Effector memory CD8-positive, alpha-beta T cell (primary cell): ENCODE data around the gene CFAP46.
"Not testable (repeated sequence)": the region's sequence is repeated elsewhere in the genome, so short reads cannot be mapped to it uniquely, and the experiment has no call there.

Source experiments
- ATAC-seq: fragments of 150-1000 bp; cut with Tn5 transposase; replicated peaks from 2 replicates; pipeline ENCODE4 v1.10.0; 2021; ENCODE audit warnings: mild to moderate bottlenecking, moderate library complexity
- DNase-seq, 3 experiments: peaks; one replicate each; pipeline ENCODE4 v3.0.0; 2021
- H3K27ac Mint-ChIP-seq, 2 donors: one replicate each; pipeline ENCODE4 v1.8.0; 2022; ENCODE audit warnings: mild to moderate bottlenecking in 2 of 2, mixed read lengths in 2 of 2, moderate library complexity in 2 of 2
- H3K27me3 Mint-ChIP-seq, 2 donors: one replicate each; pipeline ENCODE4 v1.8.0; 2022; ENCODE audit warnings: mixed read lengths in 2 of 2
- H3K36me3 Mint-ChIP-seq: one replicate; pipeline ENCODE4 v1.8.0; 2022; ENCODE audit warnings: mild to moderate bottlenecking, moderate library complexity, mixed read lengths; ENCODE audit not compliant: insufficient read depth
- H3K4me1 Mint-ChIP-seq, 2 donors: one replicate each; pipeline ENCODE4 v1.8.0; 2022; ENCODE audit warnings: low read depth in 2 of 2, mixed read lengths in 2 of 2
- H3K4me3 Mint-ChIP-seq, 2 donors: one replicate each; pipeline ENCODE4 v1.8.0; 2022; ENCODE audit warnings: mild to moderate bottlenecking in 2 of 2, mixed read lengths in 2 of 2, moderate library complexity in 2 of 2
- H3K9me3 Mint-ChIP-seq, 2 donors: one replicate each; pipeline ENCODE4 v1.8.0; 2022; ENCODE audit warnings: mixed read lengths in 2 of 2

Gene CFAP46

DNA sequence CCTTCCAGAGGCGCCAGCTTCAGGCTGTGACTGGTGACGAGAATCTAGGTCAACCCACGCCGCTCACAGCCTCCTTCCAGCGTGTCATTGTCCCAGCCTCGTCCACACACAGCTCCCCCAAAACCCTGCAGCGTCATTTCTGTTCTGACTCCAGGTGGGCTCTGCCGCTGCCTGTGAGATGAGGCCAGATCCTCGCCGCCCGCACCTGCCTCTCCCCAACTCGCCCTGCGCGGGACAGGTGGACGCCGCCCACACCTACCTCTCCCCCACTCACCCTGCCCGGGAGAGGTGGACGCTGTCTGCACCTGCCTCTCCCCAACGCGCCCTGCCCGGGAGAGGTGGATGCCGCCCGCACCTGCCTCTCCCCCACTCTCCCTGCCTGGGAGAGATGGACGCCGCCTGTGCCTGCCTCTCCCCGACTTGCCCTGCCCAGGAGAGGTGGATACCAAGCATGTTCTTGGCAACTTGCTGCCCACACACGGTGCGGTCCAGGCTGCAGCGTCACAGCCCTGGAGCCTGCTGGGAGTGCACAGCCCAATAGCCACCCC, 32.0 kb upstream of the CFAP46 start:
- ATAC-seq (no peak), DNase-seq (no peak)
- Mint-ChIP-seq H3K27ac (no peak overlapping the region), H3K4me3 (no peak overlapping the region), H3K4me1 (no peaks in the 10 kb centered on the region), H3K9me3 (no peaks in the 10 kb centered on the region), H3K27me3 (peaks cover 24 to 83% of the 10 kb centered on the region in 2 donors), H3K36me3 (no peaks in the 10 kb centered on the region)

DNA sequence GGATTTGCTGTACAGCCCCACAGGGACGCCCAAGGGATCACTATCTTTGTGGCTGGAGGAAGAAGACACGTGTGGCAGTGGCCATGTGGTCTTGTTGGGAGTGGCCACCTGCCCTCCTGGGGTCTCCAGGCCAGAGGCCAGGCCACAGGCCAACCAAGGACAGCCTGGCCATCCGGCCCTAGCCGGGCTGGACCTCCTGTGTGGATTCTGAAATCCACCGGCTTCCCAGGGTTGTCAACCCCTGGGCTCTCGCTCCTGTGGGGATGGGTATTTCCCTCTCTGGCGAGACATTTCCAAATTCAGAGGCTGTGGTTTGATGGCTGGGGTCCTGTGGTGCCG, 31.5 kb upstream of the CFAP46 start:
- H3K4me3 Mint-ChIP-seq: no peak overlapping the region
- H3K4me1 Mint-ChIP-seq: no peaks in the 10 kb centered on the region
- no peak for ATAC-seq
- no peak overlapping the region for H3K27ac Mint-ChIP-seq
- peaks cover 24 to 83% of the 10 kb centered on the region in 2 donors for H3K27me3 Mint-ChIP-seq
- no peaks in the 10 kb centered on the region for H3K9me3 Mint-ChIP-seq
- no peaks in the 10 kb centered on the region for H3K36me3 Mint-ChIP-seq
- DNase-seq: no peak

DNA sequence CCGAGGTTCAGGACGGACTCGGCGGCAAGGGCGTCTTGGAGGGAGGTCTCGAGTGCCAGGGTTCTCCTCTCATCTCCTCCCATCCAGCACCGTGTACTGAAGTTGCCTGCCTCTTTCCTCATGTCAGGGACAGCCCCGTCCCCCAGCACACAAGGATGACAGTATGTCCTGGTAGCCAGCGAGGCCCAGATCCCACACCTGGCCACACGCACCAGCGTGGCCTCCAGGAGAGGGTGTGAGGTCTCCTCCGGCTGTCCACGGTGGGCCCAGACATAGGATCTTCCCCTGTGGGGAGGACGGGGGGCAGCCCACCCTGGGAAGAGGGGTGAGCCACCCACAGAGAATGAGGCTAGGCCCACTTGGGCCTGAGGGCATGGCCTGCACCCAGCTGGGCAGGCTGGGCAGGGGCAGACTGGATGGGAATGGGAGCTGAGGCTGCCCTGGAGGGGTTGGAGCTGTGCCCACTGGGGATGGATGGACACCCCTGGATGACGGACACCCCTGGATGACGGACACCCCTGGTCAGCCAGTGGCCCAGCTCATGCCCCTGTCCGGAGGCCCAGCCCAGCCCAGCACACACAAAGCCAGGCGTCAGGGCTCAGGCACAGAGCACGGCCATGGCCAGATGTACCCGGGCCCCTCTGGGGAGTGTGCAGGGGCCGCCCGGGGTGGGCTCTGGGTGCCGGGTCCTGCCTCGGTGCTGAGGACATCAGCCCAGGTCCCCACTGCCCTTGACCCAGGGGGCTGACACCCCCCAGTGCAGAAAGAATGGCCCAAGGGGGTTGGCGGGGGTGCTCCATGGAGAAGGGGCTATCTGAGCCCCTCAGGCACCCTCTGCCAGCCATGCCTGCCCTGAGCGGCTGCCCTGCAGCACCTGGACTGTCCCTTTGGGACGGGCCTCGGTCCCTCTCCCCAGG, 30.9 kb upstream of the CFAP46 start:
- Mint-ChIP-seq H3K4me1 (no peaks in the 10 kb centered on the region), H3K36me3 (no peaks in the 10 kb centered on the region), H3K27me3 (peaks cover 28 to 77% of the 10 kb centered on the region in 2 donors), H3K4me3 (no peak overlapping the region), H3K9me3 (no peaks in the 10 kb centered on the region), H3K27ac (no peak overlapping the region)
- no peak for ATAC-seq
- DNase-seq: no peak

DNA sequence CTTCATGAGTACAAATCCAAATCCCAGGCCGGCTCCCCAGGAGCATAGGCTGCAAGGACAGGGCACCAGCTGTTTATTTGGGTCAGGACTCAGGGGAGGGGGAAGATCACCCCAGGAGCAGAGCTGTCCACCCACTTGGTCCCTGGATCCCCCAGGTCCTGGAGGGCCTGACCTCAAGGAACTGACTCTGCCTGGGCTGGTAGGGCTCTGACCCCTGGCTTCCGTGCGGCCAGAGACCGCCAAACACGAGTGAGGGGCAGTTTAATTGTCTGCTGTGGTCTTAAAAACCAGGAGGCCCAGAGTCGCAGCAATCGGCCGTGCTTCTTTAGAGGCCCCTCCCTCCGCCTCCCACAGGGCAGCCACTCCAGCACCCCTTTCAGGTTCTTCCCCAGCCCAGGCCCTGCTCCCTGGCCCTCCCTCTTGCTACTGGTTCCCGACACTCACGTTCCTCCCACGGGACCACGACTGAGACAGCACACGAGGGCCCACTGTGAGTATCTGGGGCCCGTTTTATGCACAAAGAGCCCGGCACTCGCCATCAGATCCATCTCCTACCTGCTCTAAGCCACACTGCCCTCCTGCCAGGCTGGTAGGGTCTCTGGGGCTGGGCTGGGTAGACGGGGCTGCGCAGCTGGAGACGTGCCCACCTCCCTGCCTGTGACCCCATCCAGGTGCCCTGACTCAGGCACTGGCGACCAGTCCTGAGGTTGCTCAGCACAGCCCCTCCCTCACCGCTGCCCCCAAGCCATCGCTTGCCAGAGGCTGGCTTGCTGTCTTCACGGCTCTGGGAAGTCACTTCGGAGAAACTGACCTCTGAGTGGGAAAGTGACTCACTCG, 30.0 kb upstream of the CFAP46 start:
- Mint-ChIP-seq H3K4me1 (no peaks in the 10 kb centered on the region), H3K9me3 (no peaks in the 10 kb centered on the region), H3K4me3 (no peak overlapping the region)

DNA sequence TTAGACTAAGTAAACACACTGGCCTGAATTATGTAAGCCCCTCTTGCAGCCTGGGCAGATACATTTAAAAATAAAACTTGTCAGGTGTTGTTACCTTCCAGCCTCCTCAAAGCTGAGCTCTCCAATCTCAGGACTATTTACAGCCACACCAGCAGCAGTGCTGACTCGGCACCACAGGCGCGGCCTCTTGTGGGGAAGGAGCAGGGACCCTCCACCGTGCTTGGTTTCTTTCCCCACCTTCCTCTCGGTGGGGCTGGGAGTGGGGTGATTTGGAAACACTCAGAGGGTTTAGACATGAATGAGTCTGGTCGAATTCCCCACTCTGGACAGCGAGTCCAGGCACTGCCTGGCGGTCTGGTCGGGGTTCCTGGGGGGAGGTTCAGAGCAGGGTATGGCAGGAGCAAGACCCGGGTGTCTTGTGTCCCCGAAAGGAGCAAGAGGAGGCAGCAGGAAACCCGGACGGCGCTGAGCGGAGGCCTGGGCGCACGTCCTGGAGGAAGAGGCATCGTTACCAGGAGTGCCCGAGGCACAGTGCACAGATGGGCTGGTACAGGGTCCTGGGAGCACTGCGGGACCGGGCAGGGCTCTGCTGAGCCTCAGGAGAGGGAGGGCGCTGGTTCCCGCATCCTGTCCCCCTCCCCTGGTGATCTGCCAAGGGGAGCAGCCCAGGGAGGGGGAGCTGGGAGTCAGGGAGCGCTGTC, 29.2 kb upstream of the CFAP46 start:
- Mint-ChIP-seq H3K4me1 (no peaks in the 10 kb centered on the region), H3K27me3 (peaks cover 31 to 69% of the 10 kb centered on the region in 2 donors), H3K27ac (no peak overlapping the region), H3K9me3 (no peaks in the 10 kb centered on the region), H3K36me3 (no peaks in the 10 kb centered on the region), H3K4me3 (no peak overlapping the region)
- ATAC-seq: no peak
- no peak for DNase-seq

More for the DNA sequence above, 30.0 kb upstream of the CFAP46 start:
- no peaks in the 10 kb centered on the region for H3K36me3 Mint-ChIP-seq
- peaks cover 31 to 71% of the 10 kb centered on the region in 2 donors for H3K27me3 Mint-ChIP-seq
- H3K27ac Mint-ChIP-seq: no peak overlapping the region
- ATAC-seq: no peak
- DNase-seq: no peak

DNA sequence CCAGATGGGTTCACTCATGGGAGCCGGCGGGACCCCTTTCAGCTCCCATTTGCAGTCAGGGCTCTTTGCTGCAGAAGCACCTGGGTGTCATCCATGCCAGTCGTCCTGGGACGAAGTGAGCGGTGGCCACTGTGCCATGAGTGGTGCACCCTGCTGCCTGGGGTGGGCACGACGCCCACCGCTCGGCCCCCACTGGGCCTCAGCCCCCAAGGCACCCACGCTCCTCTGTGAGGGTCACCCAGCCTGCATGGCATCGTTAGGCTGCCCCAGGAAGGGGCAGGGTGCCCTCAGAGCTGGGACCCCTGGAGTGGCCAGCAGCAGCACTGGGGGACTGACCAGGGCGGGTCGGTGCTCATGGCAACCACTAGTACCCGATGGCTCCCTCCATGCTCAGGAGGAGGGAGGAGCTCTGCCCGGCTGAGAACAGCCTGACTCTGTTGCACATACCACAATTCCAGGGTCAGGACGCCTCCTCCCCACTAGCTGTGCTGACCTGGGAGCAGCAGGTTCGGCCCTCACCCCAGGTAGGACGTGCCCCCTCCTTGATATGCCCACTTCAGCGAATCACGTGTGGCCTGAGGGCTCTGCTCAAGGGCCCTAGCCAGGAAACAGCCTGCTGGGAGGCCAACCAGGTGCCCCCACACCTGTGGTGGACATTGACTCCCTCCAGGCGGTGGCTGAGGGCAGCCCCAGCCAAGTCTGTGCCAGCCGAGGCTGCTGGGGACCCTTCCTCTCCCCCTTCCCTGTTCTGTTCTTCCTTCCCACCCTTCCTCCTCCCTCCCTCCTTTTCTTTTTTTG, 28.5 kb upstream of the CFAP46 start:
- Mint-ChIP-seq H3K27me3 (peaks cover 36 to 70% of the 10 kb centered on the region in 2 donors), H3K4me3 (no peak overlapping the region)
- no peak for ATAC-seq

DNA sequence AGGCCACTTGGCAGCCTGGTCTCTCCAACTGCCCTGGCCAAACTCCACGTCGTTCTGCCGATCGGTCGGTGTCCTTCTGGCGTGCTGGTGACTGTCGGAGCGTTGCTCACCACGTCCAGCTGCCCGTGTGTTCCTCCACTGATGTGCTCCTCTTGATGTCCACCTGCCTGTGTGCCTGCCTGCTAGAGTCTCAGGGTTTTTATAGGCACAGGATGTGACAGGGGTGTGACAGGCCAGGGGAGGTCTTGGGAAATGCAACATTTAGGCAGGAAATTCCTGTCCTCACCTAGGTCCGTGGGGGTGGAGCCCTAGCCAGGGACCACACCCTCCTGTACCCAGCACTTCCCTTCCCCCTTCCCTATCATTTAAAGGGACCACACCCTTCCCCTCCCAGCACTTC, 25.2 kb upstream of the CFAP46 start:
- H3K4me3 Mint-ChIP-seq: no peak overlapping the region
- peaks cover 7% of the 10 kb centered on the region in 2 donors for H3K4me1 Mint-ChIP-seq
- H3K36me3 Mint-ChIP-seq: no peaks in the 10 kb centered on the region
- H3K9me3 Mint-ChIP-seq: no peaks in the 10 kb centered on the region
- ATAC-seq: no peak
- no peak overlapping the region for H3K27ac Mint-ChIP-seq
- H3K27me3 Mint-ChIP-seq: peaks cover 31 to 62% of the 10 kb centered on the region in 2 donors
- no peak for DNase-seq

More for the DNA sequence above, 28.5 kb upstream of the CFAP46 start:
- no peaks in the 10 kb centered on the region for H3K36me3 Mint-ChIP-seq
- H3K4me1 Mint-ChIP-seq: no peaks in the 10 kb centered on the region
- H3K27ac Mint-ChIP-seq: no peak overlapping the region
- H3K9me3 Mint-ChIP-seq: no peaks in the 10 kb centered on the region
- no peak for DNase-seq

DNA sequence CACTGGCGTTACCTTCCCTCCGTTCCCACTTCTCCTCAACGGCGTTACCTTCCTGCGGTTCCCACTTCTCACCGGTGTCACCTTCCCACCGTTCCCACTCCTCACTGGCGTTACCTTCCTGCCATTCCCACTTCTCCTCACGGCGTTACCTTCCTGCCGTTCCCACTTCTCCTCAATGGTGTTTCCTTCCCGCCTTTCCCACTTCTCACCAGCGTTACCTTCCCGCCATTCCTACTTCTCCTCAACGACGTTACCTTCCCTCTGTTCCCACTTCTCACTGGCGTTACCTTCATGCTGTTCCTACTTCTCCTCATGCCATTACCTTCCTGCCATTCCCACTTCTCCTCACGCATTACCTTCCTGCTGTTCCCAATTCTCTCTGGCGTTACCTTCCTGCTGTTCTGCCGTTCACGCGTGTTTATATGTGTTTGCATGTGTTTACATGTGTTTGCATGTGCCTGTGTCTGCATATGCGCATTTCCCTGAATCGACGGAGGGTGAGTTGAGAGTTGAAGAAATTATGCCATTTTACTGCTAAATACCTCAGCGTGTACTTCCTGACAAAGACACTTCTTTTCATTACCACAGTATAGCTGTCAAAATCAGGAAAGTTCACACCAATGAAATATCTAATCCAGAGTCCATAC, 23.2 kb upstream of the CFAP46 start:
- no peak overlapping the region for H3K4me3 Mint-ChIP-seq
- DNase-seq (no peak), ATAC-seq (no peak)
- H3K36me3 Mint-ChIP-seq: no peaks in the 10 kb centered on the region
- peaks cover 15 to 16% of the 10 kb centered on the region in 2 donors for H3K4me1 Mint-ChIP-seq
- H3K27me3 Mint-ChIP-seq: peaks cover 21 to 43% of the 10 kb centered on the region in 2 donors
- H3K9me3 Mint-ChIP-seq: no peaks in the 10 kb centered on the region
- no peak overlapping the region for H3K27ac Mint-ChIP-seq

DNA sequence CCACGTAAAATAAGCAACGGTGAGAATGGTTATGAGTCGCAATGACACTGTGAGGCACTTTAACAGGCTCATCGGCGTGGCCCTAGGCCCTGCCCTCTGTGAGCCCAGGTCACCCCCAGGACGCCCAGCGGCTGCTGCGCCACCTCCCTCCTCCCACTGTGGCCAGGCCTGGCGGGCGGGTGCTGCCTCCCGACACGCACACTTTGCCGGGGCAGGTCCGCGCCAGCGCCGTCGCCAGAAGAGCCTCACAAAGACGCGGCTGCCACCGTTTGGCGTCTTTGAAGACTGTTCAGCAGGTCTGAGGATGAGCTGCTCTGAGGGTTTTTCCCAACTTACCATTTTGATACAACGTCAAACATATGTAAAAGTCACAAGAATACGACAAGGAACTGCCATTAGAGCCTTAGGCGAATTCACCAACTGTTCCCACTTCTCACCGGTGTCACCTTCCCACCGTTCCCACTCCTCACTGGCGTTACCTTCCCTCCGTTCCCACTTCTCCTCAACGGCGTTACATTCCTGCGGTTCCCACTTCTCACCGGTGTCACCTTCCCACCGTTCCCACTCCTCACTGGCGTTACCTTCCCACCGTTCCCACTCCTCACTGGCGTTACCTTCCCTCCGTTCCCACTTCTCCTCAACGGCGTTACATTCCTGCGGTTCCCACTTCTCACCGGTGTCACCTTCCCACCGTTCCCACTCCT, 22.5 kb upstream of the CFAP46 start:
- Mint-ChIP-seq H3K4me1 (peaks cover 15 to 16% of the 10 kb centered on the region in 2 donors), H3K27me3 (peaks cover 21 to 36% of the 10 kb centered on the region in 2 donors)
- not testable (repeated sequence) for H3K27ac Mint-ChIP-seq, H3K36me3 Mint-ChIP-seq, H3K4me3 Mint-ChIP-seq, ATAC-seq, DNase-seq, H3K9me3 Mint-ChIP-seq

DNA sequence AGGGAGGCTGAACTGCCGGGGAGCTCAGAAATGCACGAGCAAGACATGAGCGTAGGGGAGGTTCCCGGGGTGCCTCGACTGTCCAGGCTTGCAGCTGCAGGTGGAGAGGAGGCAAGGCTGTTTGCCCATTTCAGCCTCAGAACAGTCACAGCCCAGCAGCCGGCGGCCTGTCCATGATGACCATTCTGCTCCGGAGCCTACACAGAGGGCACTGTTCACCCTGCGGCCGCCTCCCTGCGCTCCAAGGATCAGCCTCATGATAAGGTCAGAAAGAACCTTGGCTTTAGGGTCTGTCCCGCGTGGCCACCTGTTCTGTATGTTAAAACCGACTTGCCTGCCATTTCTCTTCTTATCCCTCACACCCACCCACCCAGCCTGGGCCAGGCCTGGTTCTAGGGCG, 21.9 kb upstream of the CFAP46 start:
- H3K27ac Mint-ChIP-seq: peak overlapping the region in 1 of 2 donors; percentile 94
- H3K9me3 Mint-ChIP-seq: no peaks in the 10 kb centered on the region
- no peak for ATAC-seq
- no peak for DNase-seq
- peaks cover 21 to 36% of the 10 kb centered on the region in 2 donors for H3K27me3 Mint-ChIP-seq
- H3K4me3 Mint-ChIP-seq: no peak overlapping the region
- H3K4me1 Mint-ChIP-seq: peaks cover 15 to 16% of the 10 kb centered on the region in 2 donors
- no peaks in the 10 kb centered on the region for H3K36me3 Mint-ChIP-seq

DNA sequence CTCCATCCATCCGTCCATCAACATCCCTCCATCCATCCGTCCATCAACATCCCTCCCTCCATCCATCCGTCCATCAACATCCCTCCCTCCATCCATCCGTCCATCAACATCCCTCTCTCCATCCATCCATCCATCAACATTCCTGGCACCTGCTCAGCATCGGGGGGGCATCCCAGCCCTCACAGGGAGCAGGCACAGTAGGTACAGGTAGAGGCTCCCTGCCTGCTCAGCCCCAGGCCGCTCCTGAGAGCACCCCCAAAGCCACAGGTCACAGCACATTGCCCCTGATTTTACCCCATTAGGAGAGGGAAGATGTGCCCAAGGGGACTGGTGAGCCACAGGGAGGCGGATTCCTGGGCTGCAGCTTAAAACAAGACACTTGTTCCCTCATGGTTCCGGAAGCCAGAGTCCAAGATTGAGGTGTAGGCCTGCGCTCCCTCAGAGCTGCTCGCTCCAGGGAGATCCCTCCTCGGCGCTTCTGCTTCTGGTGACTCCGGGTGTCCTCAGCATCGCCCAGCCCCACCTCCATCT, 21.1 kb upstream of the CFAP46 start:
- peaks cover 19 to 36% of the 10 kb centered on the region in 2 donors for H3K27me3 Mint-ChIP-seq
- no peaks in the 10 kb centered on the region for H3K36me3 Mint-ChIP-seq
- peak overlapping the region; percentile 94 to 96 for H3K27ac Mint-ChIP-seq
- H3K4me1 Mint-ChIP-seq: peaks cover 15 to 16% of the 10 kb centered on the region in 2 donors
- no peak for DNase-seq
- H3K4me3 Mint-ChIP-seq: peak overlapping the region; percentile 96 to 99
- ATAC-seq: no peak
- H3K9me3 Mint-ChIP-seq: no peaks in the 10 kb centered on the region
